MM.1S (cell line): ENCODE measurements around the gene PDPK1.

Source experiments
- DNase-seq: peaks from one replicate; pipeline ENCODE4 v3.0.0-alpha.2; 2015
- H2AFZ ChIP-seq: fragments of 300-600 bp; sonication (generic); 2 replicates; pipeline ENCODE4 v1.6.0; 2016; ENCODE audit warnings: antibody characterized with exemption, low read length
- H3F3A ChIP-seq: fragments of 300-600 bp; sonication (generic); 2 replicates; pipeline ENCODE4 v1.6.1; 2016; ENCODE audit warnings: mild to moderate bottlenecking, antibody characterized with exemption, low read length, moderate library complexity, mixed read lengths; ENCODE audit not compliant: insufficient read depth
- H3K27ac ChIP-seq: fragments of 300-600 bp; sonication (generic); 2 replicates; pipeline ENCODE4 v1.5.1; 2016; ENCODE audit warnings: mild to moderate bottlenecking, low read length
- H3K27me3 ChIP-seq: fragments of 300-600 bp; sonication (generic); replicated peaks from 2 replicates; pipeline ENCODE4 v1.6.0; 2016; ENCODE audit warnings: low read length; ENCODE audit not compliant: insufficient read depth
- H3K36me3 ChIP-seq: fragments of 300-600 bp; sonication (generic); replicated peaks from 2 replicates; pipeline ENCODE4 v1.6.1; 2016; ENCODE audit warnings: mild to moderate bottlenecking, low read length, mixed read lengths; ENCODE audit not compliant: insufficient read depth
- H3K4me1 ChIP-seq: fragments of 300-600 bp; sonication (generic); 2 replicates; pipeline ENCODE4 v1.6.1; 2016; ENCODE audit warnings: low read length, mixed read lengths
- H3K4me2 ChIP-seq: fragments of 300-600 bp; sonication (generic); 2 replicates; pipeline ENCODE4 v1.6.0; 2016; ENCODE audit warnings: low read depth, low read length
- H3K4me3 ChIP-seq: fragments of 300-600 bp; sonication (generic); 2 replicates; pipeline ENCODE4 v1.5.1; 2016; ENCODE audit warnings: low read length, mixed read lengths
- H3K79me2 ChIP-seq: fragments of 300-600 bp; sonication (generic); 2 replicates; pipeline ENCODE4 v1.6.1; 2016; ENCODE audit warnings: mixed run types, low read length, mixed read lengths
- H3K9ac ChIP-seq: fragments of 300-600 bp; sonication (generic); 2 replicates; pipeline ENCODE4 v1.6.1; 2016; ENCODE audit warnings: low read length, mixed read lengths
- H3K9me2 ChIP-seq: fragments of 300-600 bp; sonication (generic); replicated peaks from 2 replicates; pipeline ENCODE4 v1.6.1; 2016; ENCODE audit warnings: mild to moderate bottlenecking, low read length, mixed read lengths; ENCODE audit not compliant: insufficient read depth
- H3K9me3 ChIP-seq: fragments of 300-600 bp; sonication (generic); replicated peaks from 2 replicates; pipeline ENCODE4 v1.6.1; 2016; ENCODE audit warnings: mild to moderate bottlenecking, low read length, mixed read lengths; ENCODE audit not compliant: insufficient read depth
- H4K20me1 ChIP-seq: fragments of 300-600 bp; sonication (generic); 2 replicates; pipeline ENCODE4 v1.6.1; 2016; ENCODE audit warnings: mild to moderate bottlenecking, low read length, moderate library complexity, mixed read lengths; ENCODE audit not compliant: insufficient read depth
- CTCF ChIP-seq: fragments of 300-600 bp; sonication (generic); IDR thresholded peaks from 2 replicates; pipeline ENCODE4 v1.5.1; 2016; ENCODE audit warnings: antibody characterized with exemption, low read length, mixed read lengths
- EZH2 ChIP-seq: fragments of 300-600 bp; sonication (generic); optimal IDR thresholded peaks from 2 replicates; pipeline ENCODE3; 2017; ENCODE audit warnings: low read depth, mild to moderate bottlenecking, antibody characterized with exemption, low read length, mixed read lengths
- EZH2phosphoT487 ChIP-seq: fragments of 300-600 bp; sonication (generic); IDR thresholded peaks from 2 replicates; pipeline ENCODE4 v1.6.1; 2018; ENCODE audit warnings: antibody characterized with exemption, low read length

PDPK1 gene

GRCh38 chr16:2501946-2502895 lies 35.6 kb upstream of the PDPK1 start:
- Histone ChIP-seq H3K9me2 (no peaks in the 10 kb centered on the region), H3K9ac (no peak overlapping the region), H3K36me3 (no peaks in the 10 kb centered on the region), H4K20me1 (no peaks in the 10 kb centered on the region), H3K4me3 (no peak overlapping the region), H3K79me2 (no peaks in the 10 kb centered on the region), H2AFZ (no peak overlapping the region), H3F3A (peaks cover 4% of the 10 kb centered on the region; the same call in 1 of the 2 replicates), H3K4me2 (no peak overlapping the region), H3K4me1 (peaks cover 8% of the 10 kb centered on the region), H3K9me3 (no peaks in the 10 kb centered on the region), H3K27ac (no peak overlapping the region), H3K27me3 (no peaks in the 10 kb centered on the region)
- no peak for TF ChIP-seq EZH2
- TF ChIP-seq EZH2phosphoT487: no peak
- no peak for TF ChIP-seq CTCF
- DNase-seq: no peak

GRCh38 chr16:2505695-2506094 lies 32.1 kb upstream of the PDPK1 start:
- Histone ChIP-seq H2AFZ (no peak overlapping the region), H3K9ac (no peak overlapping the region), H3K36me3 (no peaks in the 10 kb centered on the region), H3K4me2 (no peak overlapping the region), H3K4me1 (peaks cover 22% of the 10 kb centered on the region), H3F3A (peaks cover 9% of the 10 kb centered on the region; the same call in 1 of the 2 replicates), H3K9me2 (no peaks in the 10 kb centered on the region), H3K4me3 (no peak overlapping the region), H3K27ac (no peak overlapping the region), H3K79me2 (no peaks in the 10 kb centered on the region), H3K27me3 (no peaks in the 10 kb centered on the region), H4K20me1 (no peaks in the 10 kb centered on the region), H3K9me3 (no peaks in the 10 kb centered on the region)
- TF ChIP-seq EZH2phosphoT487: no peak
- TF ChIP-seq CTCF: no peak
- no peak for TF ChIP-seq EZH2
- DNase-seq: no peak

- H3K27me3 ChIP-seq: no peaks in the 10 kb centered on the region
- H3K27ac ChIP-seq: peak overlapping the region; percentile 46; the same call in 1 of the 2 replicates
- TF ChIP-seq EZH2phosphoT487 (no peak), CTCF (peak; percentile 36), EZH2 (no peak)
- no peaks in the 10 kb centered on the region for H4K20me1 ChIP-seq
- peak; percentile 65 for DNase-seq
- peak overlapping the region; percentile 38; the same call in 1 of the 2 replicates for H3K4me2 ChIP-seq
- no peaks in the 10 kb centered on the region for H3K79me2 ChIP-seq
- no peak overlapping the region for H3K4me3 ChIP-seq
- peak overlapping the region; percentile 59 for H2AFZ ChIP-seq
- no peaks in the 10 kb centered on the region for H3K36me3 ChIP-seq
- peaks cover 19% of the 10 kb centered on the region for H3K4me1 ChIP-seq
- no peaks in the 10 kb centered on the region for H3K9me3 ChIP-seq
- peak overlapping the region; percentile 37; the same call in 1 of the 2 replicates for H3K9ac ChIP-seq
- no peaks in the 10 kb centered on the region for H3K9me2 ChIP-seq
- peaks cover 9% of the 10 kb centered on the region; the same call in 1 of the 2 replicates for H3F3A ChIP-seq
Observed at GRCh38 chr16:2507052-2507659, 30.7 kb upstream of the PDPK1 start.
